ENCODE measurements around the gene ASIC3.

ASIC3 gene

GRCh38 chr7:151079199-151079910, 31.0 kb downstream of the ASIC3 start:
- Histone ChIP-seq H3K36me3 (ENCODE audit: control insufficient read depth, insufficient read depth, low read length) (peaks cover 30% of the 10 kb centered on the region), H3K27me3 (replicated peaks; ENCODE audit: control insufficient read depth, insufficient read depth, low read length, poor library complexity, severe bottlenecking) (no peaks in the 10 kb centered on the region), H3K27ac (ENCODE audit: insufficient read depth, low read length, poor library complexity, severe bottlenecking) (peak overlapping the region; percentile 89), H3K9me3 (ENCODE audit: control insufficient read depth, low read length) (no peaks in the 10 kb centered on the region), H3K4me3 (ENCODE audit: insufficient read depth, low read depth, low read length, poor library complexity, severe bottlenecking) (peak overlapping the region; percentile 93), H3K4me1 (ENCODE audit: control insufficient read depth, insufficient read depth, low read length, poor library complexity, severe bottlenecking) (peaks cover 38% of the 10 kb centered on the region)
- DNase-seq: no peak

GRCh38 chr7:151080067-151080521, 31.8 kb downstream of the ASIC3 start:
- no peak for DNase-seq
- Histone ChIP-seq H3K27me3 (replicated peaks; ENCODE audit: control insufficient read depth, insufficient read depth, low read length, poor library complexity, severe bottlenecking) (no peaks in the 10 kb centered on the region), H3K9me3 (ENCODE audit: control insufficient read depth, low read length) (no peaks in the 10 kb centered on the region), H3K27ac (ENCODE audit: insufficient read depth, low read length, poor library complexity, severe bottlenecking) (peak overlapping the region; percentile 89), H3K4me3 (ENCODE audit: insufficient read depth, low read depth, low read length, poor library complexity, severe bottlenecking) (peak overlapping the region; percentile 93), H3K36me3 (ENCODE audit: control insufficient read depth, insufficient read depth, low read length) (peaks cover 23% of the 10 kb centered on the region), H3K4me1 (ENCODE audit: control insufficient read depth, insufficient read depth, low read length, poor library complexity, severe bottlenecking) (peaks cover 38% of the 10 kb centered on the region)

- H3K9me3 ChIP-seq (ENCODE audit: control insufficient read depth, low read length): no peaks in the 10 kb centered on the region
- peaks cover 18% of the 10 kb centered on the region for H3K36me3 ChIP-seq (ENCODE audit: control insufficient read depth, insufficient read depth, low read length)
- H3K4me3 ChIP-seq (ENCODE audit: insufficient read depth, low read depth, low read length, poor library complexity, severe bottlenecking): peak within 1 kb of the TSS; percentile 93
- H3K27ac ChIP-seq (ENCODE audit: insufficient read depth, low read length, poor library complexity, severe bottlenecking): peak within 1 kb of the TSS; percentile 89
- no peaks in the 10 kb centered on the region for H3K27me3 ChIP-seq (replicated peaks; ENCODE audit: control insufficient read depth, insufficient read depth, low read length, poor library complexity, severe bottlenecking)
- H3K4me1 ChIP-seq (ENCODE audit: control insufficient read depth, insufficient read depth, low read length, poor library complexity, severe bottlenecking): peaks cover 41% of the 10 kb centered on the region
- DNase-seq: peak; percentile 81 to 85 (median 83)
Observed at GRCh38 chr7:151080522-151081169, 32.3 kb downstream of the ASIC3 start, which contains the start of gene FASTK. FASTK (minus strand) TSS chr7:151080809; CDS start chr7:151080766, 43 bp downstream.

GRCh38 chr7:151081170-151082101, 33.1 kb downstream of the ASIC3 start:
- H3K27ac ChIP-seq (ENCODE audit: insufficient read depth, low read length, poor library complexity, severe bottlenecking): peak overlapping the region; percentile 89
- peaks cover 44% of the 10 kb centered on the region for H3K4me1 ChIP-seq (ENCODE audit: control insufficient read depth, insufficient read depth, low read length, poor library complexity, severe bottlenecking)
- peak overlapping the region; percentile 93 for H3K4me3 ChIP-seq (ENCODE audit: insufficient read depth, low read depth, low read length, poor library complexity, severe bottlenecking)

GRCh38 chr7:151082141-151083070, 34.1 kb downstream of the ASIC3 start:
- H3K27me3 ChIP-seq (replicated peaks; ENCODE audit: control insufficient read depth, insufficient read depth, low read length, poor library complexity, severe bottlenecking): no peaks in the 10 kb centered on the region
- H3K4me1 ChIP-seq (ENCODE audit: control insufficient read depth, insufficient read depth, low read length, poor library complexity, severe bottlenecking): peaks cover 49% of the 10 kb centered on the region
- H3K27ac ChIP-seq (ENCODE audit: insufficient read depth, low read length, poor library complexity, severe bottlenecking): peak overlapping the region; percentile 90
- peak overlapping the region; percentile 78 for H3K4me3 ChIP-seq (ENCODE audit: insufficient read depth, low read depth, low read length, poor library complexity, severe bottlenecking)
- peaks cover 7% of the 10 kb centered on the region for H3K36me3 ChIP-seq (ENCODE audit: control insufficient read depth, insufficient read depth, low read length)
- no peaks in the 10 kb centered on the region for H3K9me3 ChIP-seq (ENCODE audit: control insufficient read depth, low read length)
- no peak for DNase-seq

More at GRCh38 chr7:151081170-151082101, 33.1 kb downstream of the ASIC3 start:
- H3K9me3 ChIP-seq (ENCODE audit: control insufficient read depth, low read length): no peaks in the 10 kb centered on the region
- no peaks in the 10 kb centered on the region for H3K27me3 ChIP-seq (replicated peaks; ENCODE audit: control insufficient read depth, insufficient read depth, low read length, poor library complexity, severe bottlenecking)
- DNase-seq: no peak
- peaks cover 10% of the 10 kb centered on the region for H3K36me3 ChIP-seq (ENCODE audit: control insufficient read depth, insufficient read depth, low read length)

- Histone ChIP-seq H3K27ac (ENCODE audit: insufficient read depth, low read length, poor library complexity, severe bottlenecking) (peak within 1 kb of the TSS; percentile 90), H3K36me3 (ENCODE audit: control insufficient read depth, insufficient read depth, low read length) (no peaks in the 10 kb centered on the region), H3K4me3 (ENCODE audit: insufficient read depth, low read depth, low read length, poor library complexity, severe bottlenecking) (peak within 1 kb of the TSS; percentile 78), H3K4me1 (ENCODE audit: control insufficient read depth, insufficient read depth, low read length, poor library complexity, severe bottlenecking) (peaks cover 56% of the 10 kb centered on the region), H3K27me3 (replicated peaks; ENCODE audit: control insufficient read depth, insufficient read depth, low read length, poor library complexity, severe bottlenecking) (no peaks in the 10 kb centered on the region), H3K9me3 (ENCODE audit: control insufficient read depth, low read length) (no peaks in the 10 kb centered on the region)
- DNase-seq: peak; percentile 83 to 90 (median 85)
Observed at GRCh38 chr7:151083071-151083823, 34.9 kb downstream of the ASIC3 start, which contains the start of gene TMUB1. TMUB1 (minus strand) TSS chr7:151083493; CDS start chr7:151082563, 930 bp downstream.

GRCh38 chr7:151083824-151084160, 35.5 kb downstream of the ASIC3 start:
- Histone ChIP-seq H3K27ac (ENCODE audit: insufficient read depth, low read length, poor library complexity, severe bottlenecking) (peak overlapping the region; percentile 90), H3K27me3 (replicated peaks; ENCODE audit: control insufficient read depth, insufficient read depth, low read length, poor library complexity, severe bottlenecking) (no peaks in the 10 kb centered on the region), H3K4me1 (ENCODE audit: control insufficient read depth, insufficient read depth, low read length, poor library complexity, severe bottlenecking) (peaks cover 56% of the 10 kb centered on the region), H3K9me3 (ENCODE audit: control insufficient read depth, low read length) (no peaks in the 10 kb centered on the region), H3K4me3 (ENCODE audit: insufficient read depth, low read depth, low read length, poor library complexity, severe bottlenecking) (peak overlapping the region; percentile 78), H3K36me3 (ENCODE audit: control insufficient read depth, insufficient read depth, low read length) (no peaks in the 10 kb centered on the region)
- DNase-seq: no peak

- Histone ChIP-seq H3K36me3 (ENCODE audit: control insufficient read depth, insufficient read depth, low read length) (no peaks in the 10 kb centered on the region), H3K27me3 (replicated peaks; ENCODE audit: control insufficient read depth, insufficient read depth, low read length, poor library complexity, severe bottlenecking) (no peaks in the 10 kb centered on the region), H3K27ac (ENCODE audit: insufficient read depth, low read length, poor library complexity, severe bottlenecking) (no peak overlapping the region), H3K4me3 (ENCODE audit: insufficient read depth, low read depth, low read length, poor library complexity, severe bottlenecking) (no peak overlapping the region), H3K4me1 (ENCODE audit: control insufficient read depth, insufficient read depth, low read length, poor library complexity, severe bottlenecking) (peaks cover 47% of the 10 kb centered on the region), H3K9me3 (ENCODE audit: control insufficient read depth, low read length) (no peaks in the 10 kb centered on the region)
- no peak for DNase-seq
Observed at GRCh38 chr7:151085329-151085690, 37.0 kb downstream of the ASIC3 start.

Measured in effector memory CD4-positive, alpha-beta T cell (primary cell).